ENCODE results near the gene PASK.

GRCh38 chr2:241070361-241070760, 78.9 kb downstream of the PASK start:
- TF ChIP-seq CTCF (IDR thresholded peaks at IDR 0.05) (no peak), EZH2 (IDR thresholded peaks at IDR 0.05; ENCODE audit: borderline replicate concordance, insufficient read depth, low read depth, low read length, poor library complexity, severe bottlenecking) (no peak)

All from B cell (primary cell).